ENCODE results near the gene GALNT18.
"Not testable (repeated sequence)": the region's sequence is repeated elsewhere in the genome, so short reads cannot be mapped to it uniquely, and the experiment has no call there.

Gene GALNT18

GRCh38 chr11:11454671-11455223 lies 167.1 kb downstream of the GALNT18 start:
- no peak for DNase-seq

GRCh38 chr11:11451501-11452005 lies 170.3 kb downstream of the GALNT18 start:
- DNase-seq = no peak

- DNase-seq = no peak
Measured at GRCh38 chr11:11450744-11451362, 171.0 kb downstream of the GALNT18 start.

GRCh38 chr11:11449327-11449726 lies 172.5 kb downstream of the GALNT18 start:
- no peak for DNase-seq

- DNase-seq = no peak
Measured at GRCh38 chr11:11448626-11449025, 173.2 kb downstream of the GALNT18 start.

- not testable (repeated sequence) for DNase-seq
Measured at GRCh38 chr11:11447601-11448000, 174.2 kb downstream of the GALNT18 start.

GRCh38 chr11:11446967-11447366 lies 174.8 kb downstream of the GALNT18 start:
- no peak for DNase-seq

- no peak for DNase-seq
Measured at GRCh38 chr11:11446564-11446963, 175.2 kb downstream of the GALNT18 start.

GRCh38 chr11:11445441-11446185 lies 176.2 kb downstream of the GALNT18 start:
- DNase-seq = peak in 1 of 14 donors; percentile 10

GRCh38 chr11:11444804-11445131 lies 177.0 kb downstream of the GALNT18 start:
- DNase-seq = peak in 1 of 14 donors; percentile 38

GRCh38 chr11:11444027-11444803 lies 177.6 kb downstream of the GALNT18 start:
- DNase-seq = no peak

- peak in 1 of 14 donors; percentile 66 for DNase-seq
Measured at GRCh38 chr11:11442791-11443190, 179.0 kb downstream of the GALNT18 start.

- no peak for DNase-seq
Measured at GRCh38 chr11:11441516-11441915, 180.3 kb downstream of the GALNT18 start.

GRCh38 chr11:11441091-11441490 lies 180.7 kb downstream of the GALNT18 start:
- DNase-seq = no peak

- DNase-seq = no peak
Measured at GRCh38 chr11:11440144-11440543, 181.7 kb downstream of the GALNT18 start.

GRCh38 chr11:11439591-11439990 lies 182.2 kb downstream of the GALNT18 start:
- no peak for DNase-seq

GRCh38 chr11:11436715-11437313 lies 185.0 kb downstream of the GALNT18 start:
- DNase-seq = peak in 1 of 14 donors; percentile 16

- peak in 1 of 14 donors; percentile 39 for DNase-seq
Measured at GRCh38 chr11:11435635-11436034, 186.2 kb downstream of the GALNT18 start.

GRCh38 chr11:11433960-11434359 lies 187.8 kb downstream of the GALNT18 start:
- no peak for DNase-seq

GRCh38 chr11:11432621-11433319 lies 189.0 kb downstream of the GALNT18 start:
- DNase-seq = no peak

- DNase-seq = no peak
Measured at GRCh38 chr11:11430431-11430830, 191.4 kb downstream of the GALNT18 start.

- DNase-seq = no peak
Measured at GRCh38 chr11:11428714-11429113, 193.1 kb downstream of the GALNT18 start.
